HepG2 (cell line): ENCODE measurements around the gene DDX46. TPM values are rescaled to one million over a fixed set of nuclear protein-coding genes. Genes with fewer than 3 reads are reported as not detected.

Source experiments
- ATAC-seq: fragments of 200-7000 bp; cut with Tn5 transposase; 3 replicates; pipeline ENCODE4 v1.9.1; 2020; ENCODE audit warnings: mild to moderate bottlenecking, moderate library complexity
- BruUV-seq: library from RNA; stranded (reverse); fragments of 400-500 nt; replicated peaks from 2 replicates; lab custom pipeline; 2021; lab: Mats Ljungman, UMichigan
- CTCF ChIA-PET: fragments of 300-600 bp; formaldehyde crosslinking; extraction: SDS; loops from one replicate; lab custom pipeline; 2021; ENCODE audit warnings: low total read pairs, inconsistent platforms, low intra/inter-chr PET ratio; lab: Yijun Ruan, JAX
- POLR2A ChIA-PET: fragments of 350-600 bp; sonication (Branson Sonifier 250); formaldehyde crosslinking; loops from one replicate; lab custom pipeline; 2020; ENCODE audit warnings: antibody characterized with exemption, inconsistent platforms; lab: Yijun Ruan, JAX
- DNase-seq: peaks from one replicate; pipeline ENCODE4 v3.0.0-alpha.2; 2015; ENCODE audit warnings: low spot score
- FAIRE-seq: peaks from 3 replicates; lab custom pipeline; 2011; peaks lifted over from hg19 to GRCh38; lab: Jason Lieb, UNC
- H2AFZ ChIP-seq: one replicate; pipeline ENCODE4 v1.6.1; 2011; ENCODE audit warnings: low read length, inconsistent platforms
- H3K27ac ChIP-seq: fragments of 300-600 bp; 3 replicates; pipeline ENCODE4 v1.8.0; 2011; ENCODE audit warnings: mixed run types, mild to moderate bottlenecking, mixed read lengths, low read length, inconsistent platforms; ENCODE audit not compliant: insufficient read depth; ENCODE audit errors: extremely low read length
- H3K27me3 ChIP-seq, 2 experiments: fragments of 200-600 bp in 1 of 2; 2 replicates in 1 of 2; 3 replicates in 1 of 2; pipeline versions ENCODE4 v1.6.0 to v1.8.0; 2011; ENCODE audit warnings: low read length in 2 of 2, mild to moderate bottlenecking in 2 of 2, moderate library complexity in 2 of 2, inconsistent platforms in 1 of 2; ENCODE audit not compliant: insufficient read depth in 2 of 2, control insufficient read depth in 1 of 2
- H3K36me3 ChIP-seq, 2 experiments: fragments of 200-600 bp in 1 of 2; replicated peaks in 1 of 2; 2 replicates in 1 of 2; 3 replicates in 1 of 2; pipeline versions ENCODE4 v1.5.1 to v1.8.0; 2011; ENCODE audit warnings: low read length in 2 of 2, inconsistent platforms in 1 of 2; ENCODE audit not compliant: insufficient read depth in 2 of 2, control insufficient read depth in 1 of 2
- H3K4me1 ChIP-seq: 2 replicates; pipeline ENCODE4 v1.5.1; 2012; ENCODE audit warnings: low read length, inconsistent platforms; ENCODE audit not compliant: insufficient read depth
- H3K4me2 ChIP-seq: 2 replicates; pipeline ENCODE4 v1.6.0; 2011; ENCODE audit warnings: low read depth, low read length, inconsistent platforms
- H3K4me3 ChIP-seq, 3 experiments: fragments of 200-600 bp in 1 of 3; sonication (generic), shearing (Covaris generic) in 1 of 3; replicated peaks in 1 of 3; 2 replicates each; pipeline ENCODE4 v1.5.1; 2011 to 2016; ENCODE audit warnings: low read length in 3 of 3, inconsistent platforms in 2 of 3, low read depth in 2 of 3, mild to moderate bottlenecking in 2 of 3, control low read depth in 1 of 3, mixed read lengths in 1 of 3; ENCODE audit not compliant: insufficient read depth in 1 of 3
- H3K79me2 ChIP-seq: one replicate; pipeline ENCODE4 v1.6.1; 2011; ENCODE audit warnings: low read length, inconsistent platforms; ENCODE audit not compliant: insufficient read depth
- H3K9ac ChIP-seq: 2 replicates; pipeline ENCODE4 v1.6.0; 2011; ENCODE audit warnings: mild to moderate bottlenecking, low read depth, low read length, inconsistent platforms; ENCODE audit not compliant: insufficient read depth
- H3K9me3 ChIP-seq: 2 replicates; pipeline ENCODE4 v1.5.1; 2012; ENCODE audit warnings: mild to moderate bottlenecking, low read length
- H4K20me1 ChIP-seq: 2 replicates; pipeline ENCODE4 v1.6.0; 2011; ENCODE audit warnings: inconsistent platforms, mild to moderate bottlenecking, low read length, moderate library complexity; ENCODE audit not compliant: insufficient read depth
- GTF3A ChIP-seq: sonication (generic); formaldehyde crosslinking; conservative IDR thresholded peaks from 2 replicates; pipeline ENCODE4 v1.4.0; 2020; ENCODE audit warnings: mild to moderate bottlenecking, missing genetic modification reagents
- PATZ1 ChIP-seq: sonication (generic); formaldehyde crosslinking; IDR thresholded peaks from 2 replicates; pipeline ENCODE4 v1.4.0; 2020; ENCODE audit warnings: missing genetic modification reagents
- PBX2 ChIP-seq: IDR thresholded peaks from 2 replicates; pipeline ENCODE4 v1.6.1; 2016; ENCODE audit warnings: control low read depth
- RNF219 ChIP-seq: sonication (generic); formaldehyde crosslinking; IDR thresholded peaks from 2 replicates; pipeline ENCODE4 v1.5.0; 2020; ENCODE audit warnings: mild to moderate bottlenecking, missing genetic modification reagents
- SIX4 ChIP-seq: sonication (generic); formaldehyde crosslinking; IDR thresholded peaks from 2 replicates; pipeline ENCODE4 v1.4.0; 2020; ENCODE audit warnings: missing genetic modification reagents
- ZIK1 ChIP-seq: sonication (generic); formaldehyde crosslinking; IDR thresholded peaks from 2 replicates; pipeline ENCODE4 v1.5.0; 2020; ENCODE audit warnings: mild to moderate bottlenecking, low read depth, missing genetic modification reagents, borderline replicate concordance
- ZNF276 ChIP-seq: sonication (generic); formaldehyde crosslinking; IDR thresholded peaks from 2 replicates; pipeline ENCODE4 v1.4.0; 2020; ENCODE audit warnings: mild to moderate bottlenecking, low read depth, missing genetic modification reagents
- ZNF282 ChIP-seq: fragments of 450-650 bp; IDR thresholded peaks from 2 replicates; pipeline ENCODE4 v1.6.1; 2018; ENCODE audit not compliant: partially characterized antibody
- ZNF333 ChIP-seq: sonication (generic); formaldehyde crosslinking; IDR thresholded peaks from 2 replicates; pipeline ENCODE4 v1.4.0; 2020; ENCODE audit warnings: mild to moderate bottlenecking, missing genetic modification reagents, borderline replicate concordance
- ZSCAN20 ChIP-seq: sonication (generic); formaldehyde crosslinking; IDR thresholded peaks from 2 replicates; pipeline ENCODE4 v1.4.0; 2020; ENCODE audit warnings: missing genetic modification reagents, mild to moderate bottlenecking, borderline replicate concordance
- ZSCAN29 ChIP-seq: sonication (generic); formaldehyde crosslinking; conservative IDR thresholded peaks from 2 replicates; pipeline ENCODE4 v1.4.0; 2020; ENCODE audit warnings: mild to moderate bottlenecking, missing genetic modification reagents
- WGBS: methylation state at CpG from one replicate; pipeline ENCODE4 v1.1.6; 2017; ENCODE audit warnings: low lambda C conversion rate; 5-methylcytosine and 5-hydroxymethylcytosine counted together
- in situ Hi-C: cut with HindIII; loops from 2 replicates; pipeline ENCODE4 v1.10.0; 2017; ENCODE audit warnings: low pct_unique_long_range_greater_than_20kb; ENCODE audit not compliant: extremely low pct_ligation_motif_present
- intact Hi-C: fragments of 100-400 bp; cut with micrococcal nuclease; formaldehyde crosslinking; loops from one replicate; pipeline ENCODE4 v1.10.0; 2022; ENCODE audit not compliant: unreplicated experiment
- polyA plus RNA-seq, 8 experiments: library from polyadenylated mRNA; depleted of rRNA in 3 of 8; stranded (reverse) in 7 of 8; unstranded in 1 of 8; fragments of >200 nt; fragmentation: Illumina TruSeq in 4 of 8; extraction: Trizol in 4 of 8; gene quantifications; 2 replicates each; pipeline versions ENCODE4 v1.2.1 to v1.2.3, GENCODE V29; 2011 to 2016; ENCODE audit warnings: low read depth in 4 of 8, missing spikeins in 1 of 8, mixed read lengths in 1 of 8; ENCODE audit not compliant: insufficient read depth in 1 of 8
- total RNA-seq, 5 experiments: library from RNA; depleted of rRNA; stranded (reverse); fragments of >200 nt; fragmentation: Illumina TruSeq; extraction: Trizol; gene quantifications; 2 replicates each; pipeline ENCODE4 v1.2.3, GENCODE V29; 2016; ENCODE audit warnings: low read depth in 1 of 5

Gene DDX46
- total and polyA plus RNA-seq, 2 of the 13 experiments (the other 11 are each of a cell fraction or from before 2014, with no cell fraction given) = 27.3 to 59.3 TPM

- TF ChIP-seq ZNF276 (CRISPR knock-in tag) = no peak
- TF ChIP-seq ZNF333 (CRISPR knock-in tag) = no peak
- no peak for TF ChIP-seq GTF3A
These were observed 25.8 kb downstream of the DDX46 start (continued) for GRCh38 chr5:134784241-134784920.

- BruUV-seq = no TSS peak
- TF ChIP-seq ZSCAN20 (CRISPR knock-in tag) (no peak), ZIK1 (no peak), PBX2 (CRISPR knock-in tag) (no peak), SIX4 (CRISPR knock-in tag) (no peak), ZSCAN29 (CRISPR knock-in tag) (no peak), RNF219 (CRISPR knock-in tag) (no peak), ZNF282 (no peak), PATZ1 (CRISPR knock-in tag) (no peak)
- Histone ChIP-seq H3K4me1 (no peaks in the 10 kb centered on the region), H2AFZ (no peak overlapping the region), H4K20me1 (no peaks in the 10 kb centered on the region), H3K9ac (no peak overlapping the region), H3K4me2 (no peak overlapping the region), H3K9me3 (no peaks in the 10 kb centered on the region), H3K4me3 (no peak overlapping the region), H3K27me3 (no peaks in the 10 kb centered on the region), H3K36me3 (peaks cover 20 to 90% of the 10 kb centered on the region in 2 experiments), H3K79me2 (no peaks in the 10 kb centered on the region), H3K27ac (no peak overlapping the region)
- no peak for FAIRE-seq
- no peak for DNase-seq
- ATAC-seq = no peak
- intact Hi-C loops (no loop called here), in situ Hi-C loops (no loop called here)
- WGBS = 96% methylated on average over 3 of the region's 3 CpGs
- ChIA-PET CTCF (no interaction called here), POLR2A (interaction anchor here (1.0 kb wide), 1 partner anchor 120 kb away, joined by 4 read pairs; the partner anchor contains the start of gene PCBD2)
These were observed 26.5 kb downstream of the DDX46 start for GRCh38 chr5:134784946-134785620.
